ENCODE data around the gene GPN3. TPM values are rescaled to one million over a fixed set of nuclear protein-coding genes. Genes with fewer than 3 reads are reported as not detected.

The GPN3 gene
- total and polyA plus RNA-seq, 2 of the 13 experiments (the other 11 are each of a cell fraction or from before 2014, with no cell fraction given), result 28.7 to 29.5 TPM

DNA sequence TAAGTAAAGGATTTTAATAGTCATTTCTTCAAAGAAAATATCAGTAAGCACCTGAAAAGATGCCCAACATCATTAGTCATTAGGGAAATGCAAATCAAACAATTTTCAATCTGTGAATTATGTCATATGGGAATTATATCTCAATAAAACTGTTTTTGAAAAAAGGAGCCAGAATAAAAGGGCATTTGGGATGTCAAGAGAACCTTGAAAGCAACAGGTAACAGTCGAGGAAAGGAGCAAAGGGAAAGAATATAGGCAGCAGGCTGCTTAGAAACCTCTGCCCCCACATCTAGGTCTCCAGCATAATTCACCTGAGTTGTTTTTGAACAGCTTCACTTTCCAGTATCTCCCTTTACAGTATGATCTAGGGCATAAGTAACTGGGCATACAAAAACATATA, 46.3 kb upstream of the GPN3 start (continued):
- TF ChIP-seq ZNF674 (CRISPR knock-in tag; IDR thresholded peaks at IDR 0.05; ENCODE audit: low read depth) (no peak), ZNF232 (CRISPR knock-in tag; IDR thresholded peaks at IDR 0.05; ENCODE audit: borderline replicate concordance) (no peak), AHR (CRISPR knock-in tag; IDR thresholded peaks at IDR 0.05) (no peak), BHLHE40 (IDR thresholded peaks at IDR 0.05; ENCODE audit: low read length) (no peak)

DNA sequence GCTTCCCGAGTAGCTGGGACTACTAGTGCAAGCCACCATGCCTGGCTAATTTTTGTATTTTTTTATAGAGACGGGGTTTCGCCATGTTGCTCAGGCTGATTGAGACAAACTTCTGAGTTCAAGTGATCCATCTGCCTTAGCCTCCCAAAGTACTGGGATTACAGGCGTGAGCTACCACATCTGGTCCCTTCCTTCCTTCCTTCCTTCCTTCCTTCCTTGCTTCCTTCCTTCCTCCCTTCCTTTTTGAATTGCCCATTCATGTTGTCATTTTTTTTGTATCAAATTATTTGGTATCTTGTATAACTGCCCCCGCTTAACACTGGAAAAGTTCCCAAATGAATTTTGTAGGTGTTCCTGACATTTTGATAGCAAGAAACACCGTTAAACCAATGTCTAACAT, 45.8 kb upstream of the GPN3 start:
- intact Hi-C loops (cut with micrococcal nuclease; ENCODE audit: unreplicated experiment), result no loop called here
- ChIA-PET POLR2A (no interaction called here), CTCF (ENCODE audit: low intra/inter-chr PET ratio, low total read pairs) (no interaction called here)
- no peak overlapping the region for H3K9ac ChIP-seq (ENCODE audit: insufficient read depth, low read depth, low read length)
- ATAC-seq, result no peak
- 46% methylated on average over 6 of the region's 6 CpGs for WGBS (ENCODE audit: low lambda C conversion rate)
- H3K4me3 ChIP-seq (replicated peaks in 1 of 3; ENCODE audit: insufficient read depth in 1 of 3, low read depth in 2 of 3, low read length in 3 of 3), result no peak overlapping the region
- H3K79me2 ChIP-seq (ENCODE audit: insufficient read depth, low read length), result no peaks in the 10 kb centered on the region
- no peaks in the 10 kb centered on the region for H3K4me1 ChIP-seq (ENCODE audit: insufficient read depth, low read length)
- TF ChIP-seq, protein P1, sequence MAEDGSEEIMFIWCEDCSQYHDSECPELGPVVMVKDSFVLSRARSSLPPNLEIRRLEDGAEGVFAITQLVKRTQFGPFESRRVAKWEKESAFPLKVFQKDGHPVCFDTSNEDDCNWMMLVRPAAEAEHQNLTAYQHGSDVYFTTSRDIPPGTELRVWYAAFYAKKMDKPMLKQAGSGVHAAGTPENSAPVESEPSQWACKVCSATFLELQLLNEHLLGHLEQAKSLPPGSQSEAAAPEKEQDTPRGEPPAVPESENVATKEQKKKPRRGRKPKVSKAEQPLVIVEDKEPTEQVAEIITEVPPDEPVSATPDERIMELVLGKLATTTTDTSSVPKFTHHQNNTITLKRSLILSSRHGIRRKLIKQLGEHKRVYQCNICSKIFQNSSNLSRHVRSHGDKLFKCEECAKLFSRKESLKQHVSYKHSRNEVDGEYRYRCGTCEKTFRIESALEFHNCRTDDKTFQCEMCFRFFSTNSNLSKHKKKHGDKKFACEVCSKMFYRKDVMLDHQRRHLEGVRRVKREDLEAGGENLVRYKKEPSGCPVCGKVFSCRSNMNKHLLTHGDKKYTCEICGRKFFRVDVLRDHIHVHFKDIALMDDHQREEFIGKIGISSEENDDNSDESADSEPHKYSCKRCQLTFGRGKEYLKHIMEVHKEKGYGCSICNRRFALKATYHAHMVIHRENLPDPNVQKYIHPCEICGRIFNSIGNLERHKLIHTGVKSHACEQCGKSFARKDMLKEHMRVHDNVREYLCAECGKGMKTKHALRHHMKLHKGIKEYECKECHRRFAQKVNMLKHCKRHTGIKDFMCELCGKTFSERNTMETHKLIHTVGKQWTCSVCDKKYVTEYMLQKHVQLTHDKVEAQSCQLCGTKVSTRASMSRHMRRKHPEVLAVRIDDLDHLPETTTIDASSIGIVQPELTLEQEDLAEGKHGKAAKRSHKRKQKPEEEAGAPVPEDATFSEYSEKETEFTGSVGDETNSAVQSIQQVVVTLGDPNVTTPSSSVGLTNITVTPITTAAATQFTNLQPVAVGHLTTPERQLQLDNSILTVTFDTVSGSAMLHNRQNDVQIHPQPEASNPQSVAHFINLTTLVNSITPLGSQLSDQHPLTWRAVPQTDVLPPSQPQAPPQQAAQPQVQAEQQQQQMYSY (CRISPR knock-in tag; IDR thresholded peaks at IDR 0.05), result no peak
- TF ChIP-seq, protein P2, sequence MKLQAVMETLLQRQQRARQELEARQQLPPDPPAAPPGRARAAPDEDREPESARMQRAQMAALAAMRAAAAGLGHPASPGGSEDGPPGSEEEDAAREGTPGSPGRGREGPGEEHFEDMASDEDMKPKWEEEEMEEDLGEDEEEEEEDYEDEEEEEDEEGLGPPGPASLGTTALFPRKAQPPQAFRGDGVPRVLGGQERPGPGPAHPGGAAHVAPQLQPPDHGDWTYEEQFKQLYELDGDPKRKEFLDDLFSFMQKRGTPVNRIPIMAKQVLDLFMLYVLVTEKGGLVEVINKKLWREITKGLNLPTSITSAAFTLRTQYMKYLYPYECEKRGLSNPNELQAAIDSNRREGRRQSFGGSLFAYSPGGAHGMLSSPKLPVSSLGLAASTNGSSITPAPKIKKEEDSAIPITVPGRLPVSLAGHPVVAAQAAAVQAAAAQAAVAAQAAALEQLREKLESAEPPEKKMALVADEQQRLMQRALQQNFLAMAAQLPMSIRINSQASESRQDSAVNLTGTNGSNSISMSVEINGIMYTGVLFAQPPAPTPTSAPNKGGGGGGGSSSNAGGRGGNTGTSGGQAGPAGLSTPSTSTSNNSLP (IDR thresholded peaks at IDR 0.05; ENCODE audit: low read depth, low read length), result no peak
- in situ Hi-C loops (cut with HindIII; ENCODE audit: extremely low pct_ligation_motif_present, low pct_unique_long_range_greater_than_20kb), result loop anchor here (5.0 kb wide), 1 partner anchor 88 kb away; no protein-coding TSS in a partner anchor
- no peaks in the 10 kb centered on the region for H3K36me3 ChIP-seq (replicated peaks in 1 of 2; ENCODE audit: control insufficient read depth in 1 of 2, insufficient read depth in 2 of 2, low read length in 2 of 2)
- no peaks in the 10 kb centered on the region for H3K27me3 ChIP-seq (ENCODE audit: control insufficient read depth in 1 of 2, insufficient read depth in 2 of 2, low read length in 2 of 2)
- no TSS peak for BruUV-seq (replicated peaks)
- no peak overlapping the region for H3K27ac ChIP-seq (ENCODE audit: extremely low read length, insufficient read depth, low read length)
- no peaks in the 10 kb centered on the region for H3K9me3 ChIP-seq (ENCODE audit: low read length)
- no peak overlapping the region for H3K4me2 ChIP-seq (ENCODE audit: low read depth, low read length)
- no peak overlapping the region for H2AFZ ChIP-seq (ENCODE audit: low read length)
- DNase-seq (ENCODE audit: low spot score), result no peak
- FAIRE-seq, result no peak
- H4K20me1 ChIP-seq (ENCODE audit: insufficient read depth, low read length), result no peaks in the 10 kb centered on the region

All from HepG2 (cell line).